CD4-positive, alpha-beta T cell (primary cell): ENCODE data around the gene PKHD1. TPM values are rescaled to one million over a fixed set of nuclear protein-coding genes. Genes with fewer than 3 reads are reported as not detected.
A peak's percentile ranks its signal among the peaks of the same experiment; 100 is the strongest.

Experiments
- ATAC-seq: fragments of 200-7000 bp; cut with Tn5 transposase; one replicate; pipeline ENCODE4 v1.10.0; 2022; ENCODE audit warnings: mild to moderate bottlenecking; ENCODE audit not compliant: poor library complexity
- CTCF ChIA-PET: fragments of 350-600 bp; sonication (Branson Sonifier 250); formaldehyde crosslinking; loops from one replicate; lab custom pipeline; 2021; ENCODE audit warnings: antibody characterized with exemption, inconsistent platforms; lab: Charles Lee
- POLR2A ChIA-PET: fragments of 350-600 bp; sonication (Branson Sonifier 250); formaldehyde crosslinking; loops from one replicate; lab custom pipeline; 2021; ENCODE audit warnings: antibody characterized with exemption, inconsistent platforms; lab: Charles Lee
- DNase-seq, 14 experiments: peaks; one replicate each; pipeline ENCODE4 v3.0.0-alpha.2; 2013 to 2020; ENCODE audit warnings: mixed read lengths in 2 of 14
- H3K27ac ChIP-seq, 2 donors: one replicate each; pipeline versions ENCODE4 v1.5.1 to v1.7.0; 2013; ENCODE audit warnings: low read length in 2 of 2, low read depth in 1 of 2, mild to moderate bottlenecking in 1 of 2
- H3K27me3 ChIP-seq, 2 experiments: 1 replicate in 1 of 2; 2 replicates in 1 of 2; pipeline versions ENCODE4 v1.6.1 to v1.7.0; 2013; ENCODE audit warnings: low read length in 2 of 2, control low read depth in 1 of 2, mild to moderate bottlenecking in 1 of 2, moderate library complexity in 1 of 2; ENCODE audit not compliant: insufficient read depth in 2 of 2, control insufficient read depth in 1 of 2
- H3K36me3 ChIP-seq: one replicate; pipeline ENCODE4 v1.6.1; 2013; ENCODE audit warnings: low read length, control low read depth; ENCODE audit not compliant: insufficient read depth
- H3K4me1 ChIP-seq: one replicate; pipeline ENCODE4 v1.6.1; 2013; ENCODE audit warnings: low read length, control low read depth; ENCODE audit not compliant: insufficient read depth
- H3K4me3 ChIP-seq: one replicate; pipeline ENCODE4 v1.5.1; 2013; ENCODE audit warnings: mild to moderate bottlenecking, low read length, moderate library complexity
- H3K9me3 ChIP-seq, 2 experiments: 1 replicate in 1 of 2; 2 replicates in 1 of 2; pipeline versions ENCODE4 v1.6.1 to v1.7.0; 2013; ENCODE audit warnings: low read length in 2 of 2, mild to moderate bottlenecking in 2 of 2, control low read depth in 1 of 2, moderate library complexity in 1 of 2; ENCODE audit not compliant: control insufficient read depth in 1 of 2, insufficient read depth in 1 of 2
- H3K27ac Mint-ChIP-seq: one replicate; pipeline ENCODE4 v1.8.0; 2020; ENCODE audit warnings: mixed read lengths
- H3K27me3 Mint-ChIP-seq: one replicate; pipeline ENCODE4 v1.8.0; 2021; ENCODE audit warnings: mixed read lengths
- H3K36me3 Mint-ChIP-seq: one replicate; pipeline ENCODE4 v1.8.0; 2021; ENCODE audit warnings: low read depth, mixed read lengths
- H3K4me1 Mint-ChIP-seq: one replicate; pipeline ENCODE4 v1.8.0; 2021; ENCODE audit warnings: low read depth, mixed read lengths
- H3K4me3 Mint-ChIP-seq: one replicate; pipeline ENCODE4 v1.8.0; 2020; ENCODE audit warnings: mild to moderate bottlenecking, mixed read lengths
- H3K9me3 Mint-ChIP-seq: one replicate; pipeline ENCODE4 v1.8.0; 2020; ENCODE audit warnings: mixed read lengths
- intact Hi-C, 2 experiments: fragments of 100-400 bp; cut with DNase I in 1 of 2; cut with micrococcal nuclease in 1 of 2; formaldehyde crosslinking; loops; one replicate each; pipeline versions ENCODE4 v1.15.1 to v1.9.0; 2023 to 2025; cut with DNase I, micrococcal nuclease
- total RNA-seq, 174 experiments: library from RNA in 2 of 174; stranded (reverse) in 2 of 174; gene quantifications; one replicate each; pipeline ENCODE4 v1.2.3 and lab custom pipeline; 2021 to 2026
- TF ChIP-seq, protein P1 (sequence below): fragments of 200-600 bp; IDR thresholded peaks from one replicate; pipeline ENCODE4 v1.8.0; 2022; ENCODE audit warnings: antibody characterized with exemption, mild to moderate bottlenecking

PKHD1 gene
- total RNA-seq, 2 experiments from 2014 or later = 0.03 TPM; not detected in 1

DNA sequence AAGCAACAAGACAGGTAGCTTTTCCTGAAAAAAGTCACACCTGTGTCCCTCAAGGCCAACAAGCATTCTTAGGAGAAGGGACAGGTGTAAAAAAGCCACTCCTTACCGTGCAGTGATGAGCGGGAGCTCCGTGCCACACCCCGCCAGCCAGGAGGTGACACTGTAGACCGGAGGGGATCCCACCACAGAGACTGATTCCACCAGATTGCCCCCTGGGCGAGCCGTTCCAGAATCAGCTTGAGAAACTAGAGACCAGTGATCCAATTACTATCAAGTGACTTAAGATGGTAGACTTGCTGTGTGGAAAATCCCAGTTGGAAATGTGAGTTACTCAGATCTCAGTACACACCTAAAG is 37.4 kb downstream of the PKHD1 start:
- no peaks in the 10 kb centered on the region for H3K36me3 Mint-ChIP-seq
- H3K9me3 ChIP-seq = no peaks in the 10 kb centered on the region
- no peak overlapping the region for H3K27ac Mint-ChIP-seq
- no peaks in the 10 kb centered on the region for H3K9me3 Mint-ChIP-seq
- no peak overlapping the region for H3K4me3 ChIP-seq
- DNase-seq (no peak), ATAC-seq (no peak)
- H3K4me1 Mint-ChIP-seq = no peaks in the 10 kb centered on the region
- H3K27me3 ChIP-seq = no peaks in the 10 kb centered on the region
- H3K27me3 Mint-ChIP-seq = peaks cover 25% of the 10 kb centered on the region
- intact Hi-C loops = no loop called here
- H3K36me3 ChIP-seq = no peaks in the 10 kb centered on the region
- ChIA-PET POLR2A (no interaction called here), CTCF (interaction anchor here (1.6 to 1.8 kb wide), 2 partner anchors 10 to 19 kb away, joined by 4 to 9 read pairs; no protein-coding TSS in a partner anchor)
- TF ChIP-seq, protein P1, sequence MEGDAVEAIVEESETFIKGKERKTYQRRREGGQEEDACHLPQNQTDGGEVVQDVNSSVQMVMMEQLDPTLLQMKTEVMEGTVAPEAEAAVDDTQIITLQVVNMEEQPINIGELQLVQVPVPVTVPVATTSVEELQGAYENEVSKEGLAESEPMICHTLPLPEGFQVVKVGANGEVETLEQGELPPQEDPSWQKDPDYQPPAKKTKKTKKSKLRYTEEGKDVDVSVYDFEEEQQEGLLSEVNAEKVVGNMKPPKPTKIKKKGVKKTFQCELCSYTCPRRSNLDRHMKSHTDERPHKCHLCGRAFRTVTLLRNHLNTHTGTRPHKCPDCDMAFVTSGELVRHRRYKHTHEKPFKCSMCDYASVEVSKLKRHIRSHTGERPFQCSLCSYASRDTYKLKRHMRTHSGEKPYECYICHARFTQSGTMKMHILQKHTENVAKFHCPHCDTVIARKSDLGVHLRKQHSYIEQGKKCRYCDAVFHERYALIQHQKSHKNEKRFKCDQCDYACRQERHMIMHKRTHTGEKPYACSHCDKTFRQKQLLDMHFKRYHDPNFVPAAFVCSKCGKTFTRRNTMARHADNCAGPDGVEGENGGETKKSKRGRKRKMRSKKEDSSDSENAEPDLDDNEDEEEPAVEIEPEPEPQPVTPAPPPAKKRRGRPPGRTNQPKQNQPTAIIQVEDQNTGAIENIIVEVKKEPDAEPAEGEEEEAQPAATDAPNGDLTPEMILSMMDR = no peak
- no peak overlapping the region for H3K4me3 Mint-ChIP-seq
- no peaks in the 10 kb centered on the region for H3K4me1 ChIP-seq
- no peak overlapping the region for H3K27ac ChIP-seq

DNA sequence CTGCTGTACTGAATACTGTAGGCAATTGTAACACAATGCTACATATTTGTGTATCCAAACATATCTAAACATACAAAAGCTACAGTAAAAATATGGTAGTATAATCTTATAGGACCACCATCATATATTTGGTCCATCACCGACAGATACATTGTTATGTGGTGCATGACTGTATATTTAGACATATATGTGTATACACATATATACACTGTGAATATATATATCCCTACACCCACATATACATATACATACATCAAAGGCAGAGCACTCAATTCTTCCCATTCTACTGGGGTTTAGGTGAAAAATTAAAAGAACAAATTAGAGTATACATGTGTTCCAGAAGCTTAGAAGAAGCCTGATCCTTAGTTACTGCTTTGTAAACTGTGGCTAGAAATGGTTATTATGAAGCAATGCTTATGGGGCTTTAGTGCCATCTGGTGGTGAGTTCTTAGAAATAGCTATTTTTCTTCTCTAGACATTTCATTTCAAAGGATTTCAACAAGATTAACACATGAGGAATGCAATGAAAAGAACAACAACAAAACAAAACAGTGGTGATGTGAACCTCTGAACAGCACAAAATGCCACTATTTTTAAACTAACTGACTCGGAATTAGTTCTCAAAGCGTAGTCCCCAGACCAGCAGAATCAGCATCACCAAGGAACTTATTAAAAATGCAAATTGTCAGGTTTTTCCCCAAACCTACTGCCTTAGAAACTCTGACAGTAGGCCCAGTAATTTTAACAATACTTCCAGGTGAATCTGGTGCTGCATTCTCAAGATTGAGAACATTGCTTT is 38.0 kb downstream of the PKHD1 start:
- no peaks in the 10 kb centered on the region for H3K9me3 ChIP-seq
- ChIA-PET CTCF (interaction anchor here (1.6 to 1.8 kb wide), 2 partner anchors 11 to 19 kb away, joined by 4 to 9 read pairs; no protein-coding TSS in a partner anchor), POLR2A (no interaction called here)
- no peaks in the 10 kb centered on the region for H3K27me3 ChIP-seq
- DNase-seq (peak in 3 of 14 experiments; percentile 24 to 49 (median 46)), ATAC-seq (no peak)
- H3K4me3 ChIP-seq = no peak overlapping the region
- intact Hi-C loops = no loop called here
- Mint-ChIP-seq H3K4me1 (no peaks in the 10 kb centered on the region), H3K27ac (no peak overlapping the region), H3K27me3 (peaks cover 25% of the 10 kb centered on the region), H3K36me3 (no peaks in the 10 kb centered on the region), H3K4me3 (no peak overlapping the region), H3K9me3 (no peaks in the 10 kb centered on the region)
- TF ChIP-seq, protein P1 = peak; percentile 84
- H3K27ac ChIP-seq = no peak overlapping the region
- no peaks in the 10 kb centered on the region for H3K4me1 ChIP-seq
- no peaks in the 10 kb centered on the region for H3K36me3 ChIP-seq

GRCh38 chr6:52046456-52046855 is 41.0 kb downstream of the PKHD1 start:
- POLR2A ChIA-PET = no interaction called here
- H3K27ac ChIP-seq = no peak overlapping the region
- Mint-ChIP-seq H3K36me3 (no peaks in the 10 kb centered on the region), H3K9me3 (no peaks in the 10 kb centered on the region), H3K27me3 (peaks cover 28% of the 10 kb centered on the region), H3K4me1 (no peaks in the 10 kb centered on the region), H3K27ac (no peak overlapping the region), H3K4me3 (no peak overlapping the region)
- H3K36me3 ChIP-seq = no peaks in the 10 kb centered on the region
- DNase-seq (no peak), ATAC-seq (no peak)
- TF ChIP-seq, protein P1 = no peak
- no peaks in the 10 kb centered on the region for H3K4me1 ChIP-seq
- CTCF ChIA-PET = no interaction called here
- intact Hi-C loops = no loop called here
- H3K9me3 ChIP-seq = no peaks in the 10 kb centered on the region
- H3K4me3 ChIP-seq = no peak overlapping the region
- no peaks in the 10 kb centered on the region for H3K27me3 ChIP-seq
